B cell (primary cell): ENCODE results near the gene GRIK3.

Source experiments
- CTCF ChIP-seq: fragments of 200-600 bp; IDR thresholded peaks from one replicate; pipeline ENCODE4 v1.8.0; 2022; ENCODE audit warnings: antibody characterized with exemption, mild to moderate bottlenecking
- EZH2 ChIP-seq: IDR thresholded peaks from 2 replicates; pipeline ENCODE4 v1.6.1; 2012; ENCODE audit warnings: borderline replicate concordance, low read depth, mild to moderate bottlenecking, moderate library complexity, low read length; ENCODE audit not compliant: insufficient read depth, poor library complexity, severe bottlenecking

- TF ChIP-seq CTCF (no peak), EZH2 (no peak)
These were observed 53.2 kb downstream of the GRIK3 start for GRCh38 chr1:36981126-36981525.
